ENCODE measurements around the gene PEF1. TPM values are rescaled to one million over a fixed set of nuclear protein-coding genes. Genes with fewer than 3 reads are reported as not detected.

PEF1 gene
- total RNA-seq, 1 donor from 2014 or later, result 42.8 TPM

GRCh38 chr1:31637915-31638673 is 6.6 kb downstream of the PEF1 start:
- no peak overlapping the region for H3K27ac Mint-ChIP-seq

GRCh38 chr1:31633117-31633516 is 11.6 kb downstream of the PEF1 start:
- Mint-ChIP-seq H3K27me3 (no peaks in the 10 kb centered on the region), H3K36me3 (ENCODE audit: insufficient read depth) (peaks cover 6% of the 10 kb centered on the region), H3K27ac (no peak overlapping the region), H3K4me1 (ENCODE audit: low read depth) (peaks cover 2% of the 10 kb centered on the region), H3K4me3 (ENCODE audit: low read depth) (no peak overlapping the region), H3K9me3 (ENCODE audit: low read depth) (no peaks in the 10 kb centered on the region)
- DNase-seq (ENCODE audit: low spot score, unreplicated experiment), result no peak
- peak; percentile 44 for TF ChIP-seq CTCF (IDR thresholded peaks at IDR 0.05; ENCODE audit: unreplicated experiment)

More at GRCh38 chr1:31637915-31638673, 6.6 kb downstream of the PEF1 start:
- Mint-ChIP-seq H3K27me3 (no peaks in the 10 kb centered on the region), H3K9me3 (ENCODE audit: low read depth) (no peaks in the 10 kb centered on the region), H3K4me1 (ENCODE audit: low read depth) (peaks cover 2% of the 10 kb centered on the region), H3K36me3 (ENCODE audit: insufficient read depth) (no peaks in the 10 kb centered on the region), H3K4me3 (ENCODE audit: low read depth) (no peak overlapping the region)
- DNase-seq (ENCODE audit: low spot score, unreplicated experiment), result no peak
- TF ChIP-seq CTCF (IDR thresholded peaks at IDR 0.05; ENCODE audit: unreplicated experiment), result no peak

GRCh38 chr1:31632649-31633048 is 12.0 kb downstream of the PEF1 start:
- Mint-ChIP-seq H3K27me3 (no peaks in the 10 kb centered on the region), H3K27ac (no peak overlapping the region), H3K4me1 (ENCODE audit: low read depth) (peaks cover 2% of the 10 kb centered on the region), H3K36me3 (ENCODE audit: insufficient read depth) (peaks cover 6% of the 10 kb centered on the region), H3K9me3 (ENCODE audit: low read depth) (no peaks in the 10 kb centered on the region), H3K4me3 (ENCODE audit: low read depth) (no peak overlapping the region)
- DNase-seq (ENCODE audit: low spot score, unreplicated experiment), result no peak
- no peak for TF ChIP-seq CTCF (IDR thresholded peaks at IDR 0.05; ENCODE audit: unreplicated experiment)

GRCh38 chr1:31628931-31629556 is 15.6 kb downstream of the PEF1 start:
- DNase-seq (ENCODE audit: low spot score, unreplicated experiment), result no peak
- no peaks in the 10 kb centered on the region for H3K9me3 Mint-ChIP-seq (ENCODE audit: low read depth)
- H3K36me3 Mint-ChIP-seq (ENCODE audit: insufficient read depth), result peaks cover 6% of the 10 kb centered on the region
- H3K27me3 Mint-ChIP-seq, result no peaks in the 10 kb centered on the region
- no peaks in the 10 kb centered on the region for H3K4me1 Mint-ChIP-seq (ENCODE audit: low read depth)
- TF ChIP-seq CTCF (IDR thresholded peaks at IDR 0.05; ENCODE audit: unreplicated experiment), result no peak
- H3K27ac Mint-ChIP-seq, result no peak overlapping the region
- no peak overlapping the region for H3K4me3 Mint-ChIP-seq (ENCODE audit: low read depth)

GRCh38 chr1:31627930-31628559 is 16.6 kb downstream of the PEF1 start:
- H3K4me3 Mint-ChIP-seq (ENCODE audit: low read depth), result no peak overlapping the region
- no peaks in the 10 kb centered on the region for H3K27me3 Mint-ChIP-seq
- no peak overlapping the region for H3K27ac Mint-ChIP-seq
- no peak for DNase-seq (ENCODE audit: low spot score, unreplicated experiment)
- no peaks in the 10 kb centered on the region for H3K4me1 Mint-ChIP-seq (ENCODE audit: low read depth)
- peaks cover 6% of the 10 kb centered on the region for H3K36me3 Mint-ChIP-seq (ENCODE audit: insufficient read depth)
- no peaks in the 10 kb centered on the region for H3K9me3 Mint-ChIP-seq (ENCODE audit: low read depth)
- no peak for TF ChIP-seq CTCF (IDR thresholded peaks at IDR 0.05; ENCODE audit: unreplicated experiment)

Measured in progenitor cell of endocrine pancreas (in vitro differentiated cells).